Karpas-422 (cell line): Measurements from ENCODE around the gene FXYD7. TPM values are rescaled to one million over a fixed set of nuclear protein-coding genes. Genes with fewer than 3 reads are reported as not detected.
"Not testable (repeated sequence)": the region's sequence is repeated elsewhere in the genome, so short reads cannot be mapped to it uniquely, and the experiment has no call there.

Experiments used
- DNase-seq: peaks from one replicate; pipeline ENCODE4 v3.0.0-alpha.2; 2015
- H2AFZ ChIP-seq: fragments of 200-600 bp; sonication (generic); 2 replicates; pipeline ENCODE4 v1.6.1; 2014; ENCODE audit warnings: antibody characterized with exemption, low read length, mixed read lengths
- H3K27ac ChIP-seq: fragments of 200-600 bp; sonication (generic); 2 replicates; pipeline ENCODE4 v1.5.1; 2014; ENCODE audit warnings: mild to moderate bottlenecking, low read length, moderate library complexity
- H3K27me3 ChIP-seq: fragments of 200-600 bp; sonication (generic); 2 replicates; pipeline ENCODE4 v1.6.1; 2014; ENCODE audit warnings: low read length, mixed read lengths
- H3K36me3 ChIP-seq: fragments of 200-600 bp; sonication (generic); 2 replicates; pipeline ENCODE4 v1.6.1; 2014; ENCODE audit warnings: low read length, mixed read lengths; ENCODE audit not compliant: insufficient read depth
- H3K4me1 ChIP-seq: fragments of 200-600 bp; sonication (generic); 2 replicates; pipeline ENCODE4 v1.6.1; 2014; ENCODE audit warnings: mild to moderate bottlenecking, low read length, mixed read lengths
- H3K4me2 ChIP-seq: fragments of 200-600 bp; sonication (generic); 2 replicates; pipeline ENCODE4 v1.6.1; 2014; ENCODE audit warnings: low read length, low read depth, mild to moderate bottlenecking; ENCODE audit not compliant: poor library complexity, severe bottlenecking
- H3K4me3 ChIP-seq: fragments of 200-600 bp; sonication (generic); 2 replicates; pipeline ENCODE4 v1.5.1; 2014; ENCODE audit warnings: mild to moderate bottlenecking, antibody characterized with exemption, low read length, mixed read lengths
- H3K79me2 ChIP-seq: fragments of 200-600 bp; sonication (generic); 2 replicates; pipeline ENCODE4 v1.6.1; 2014; ENCODE audit warnings: mild to moderate bottlenecking, low read length, mixed read lengths
- H3K9ac ChIP-seq: fragments of 200-600 bp; sonication (generic); 2 replicates; pipeline ENCODE4 v1.6.0; 2014; ENCODE audit warnings: low read length
- H3K9me2 ChIP-seq: fragments of 200-600 bp; sonication (generic), shearing (Covaris generic); replicated peaks from 2 replicates; pipeline ENCODE4 v1.6.0; 2014; ENCODE audit warnings: mild to moderate bottlenecking, low read length, moderate library complexity; ENCODE audit not compliant: insufficient read depth
- H3K9me3 ChIP-seq: fragments of 300-700, 200-600 bp; sonication (generic); 2 replicates; pipeline ENCODE4 v1.6.1; 2014; ENCODE audit warnings: low read length, mixed read lengths
- H4K20me1 ChIP-seq: fragments of 200-600 bp; sonication (generic); 2 replicates; pipeline ENCODE4 v1.6.1; 2014; ENCODE audit warnings: mild to moderate bottlenecking, antibody characterized with exemption, low read length, low read depth; ENCODE audit not compliant: insufficient read depth
- total RNA-seq: library from RNA; depleted of rRNA; stranded (reverse); fragments of >200 nt; shearing (Covaris generic); gene quantifications from 2 replicates; pipeline ENCODE4 v1.2.3, GENCODE V29; 2014; ENCODE audit warnings: low replicate concordance

The FXYD7 gene
- total RNA-seq, 1 experiment from 2014 or later: not detected

DNA sequence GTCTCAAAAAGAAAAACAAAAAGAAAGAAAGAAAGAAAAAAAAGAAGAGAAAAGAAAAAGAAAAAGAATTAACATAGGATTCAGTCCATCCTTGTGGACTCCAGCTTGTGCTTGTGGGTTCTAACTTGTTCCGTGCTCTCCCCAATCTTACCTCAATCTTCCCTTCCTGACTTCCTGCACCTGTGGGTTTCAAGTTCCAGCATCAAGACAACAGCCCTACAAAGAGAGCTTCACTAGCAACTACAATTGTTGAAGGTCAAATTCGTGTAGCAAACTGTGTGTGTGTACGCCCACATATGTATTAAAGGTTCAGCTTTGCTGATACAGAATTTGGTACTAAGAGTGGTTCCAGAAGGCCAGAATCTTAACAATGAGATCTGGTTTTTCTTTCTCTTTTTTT, 36.8 kb downstream of the FXYD7 start:
- no peak overlapping the region for H3K4me2 ChIP-seq
- H3K27me3 ChIP-seq: no peaks in the 10 kb centered on the region
- H3K9ac ChIP-seq: no peak overlapping the region
- no peak overlapping the region for H2AFZ ChIP-seq
- no peak overlapping the region for H3K27ac ChIP-seq
- H4K20me1 ChIP-seq: no peaks in the 10 kb centered on the region
- no peaks in the 10 kb centered on the region for H3K9me3 ChIP-seq
- no peaks in the 10 kb centered on the region for H3K36me3 ChIP-seq
- no peak for DNase-seq
- H3K9me2 ChIP-seq: no peaks in the 10 kb centered on the region
- H3K4me3 ChIP-seq: no peak overlapping the region
- H3K4me1 ChIP-seq: peaks cover 5% of the 10 kb centered on the region
- no peaks in the 10 kb centered on the region for H3K79me2 ChIP-seq

- H3K27me3 ChIP-seq: no peaks in the 10 kb centered on the region
- peaks cover 5% of the 10 kb centered on the region for H3K4me1 ChIP-seq
- no peak overlapping the region for H2AFZ ChIP-seq
- no peaks in the 10 kb centered on the region for H3K36me3 ChIP-seq
- no peaks in the 10 kb centered on the region for H3K9me3 ChIP-seq
- no peaks in the 10 kb centered on the region for H3K79me2 ChIP-seq
- no peak overlapping the region for H3K27ac ChIP-seq
- no peak overlapping the region for H3K4me3 ChIP-seq
- H4K20me1 ChIP-seq: no peaks in the 10 kb centered on the region
- no peak for DNase-seq
- no peak overlapping the region for H3K9ac ChIP-seq
- no peaks in the 10 kb centered on the region for H3K9me2 ChIP-seq
- H3K4me2 ChIP-seq: no peak overlapping the region
Measured at GRCh38 chr19:35181387-35181786, 38.3 kb downstream of the FXYD7 start.

- H3K4me2 ChIP-seq: no peak overlapping the region
- no peaks in the 10 kb centered on the region for H4K20me1 ChIP-seq
- H3K4me3 ChIP-seq: no peak overlapping the region
- no peak overlapping the region for H3K27ac ChIP-seq
- H3K4me1 ChIP-seq: peaks cover 5% of the 10 kb centered on the region
- H3K9me3 ChIP-seq: no peaks in the 10 kb centered on the region
- H2AFZ ChIP-seq: no peak overlapping the region
- H3K27me3 ChIP-seq: no peaks in the 10 kb centered on the region
- H3K36me3 ChIP-seq: no peaks in the 10 kb centered on the region
- no peaks in the 10 kb centered on the region for H3K9me2 ChIP-seq
- no peaks in the 10 kb centered on the region for H3K79me2 ChIP-seq
- no peak overlapping the region for H3K9ac ChIP-seq
- DNase-seq: no peak
Measured at GRCh38 chr19:35184267-35184666, 41.2 kb downstream of the FXYD7 start.

GRCh38 chr19:35184884-35185283, 41.8 kb downstream of the FXYD7 start:
- peaks cover 5% of the 10 kb centered on the region for H3K4me1 ChIP-seq
- H3K27ac ChIP-seq: no peak overlapping the region
- no peaks in the 10 kb centered on the region for H3K9me3 ChIP-seq
- DNase-seq: no peak
- H3K4me2 ChIP-seq: no peak overlapping the region
- H2AFZ ChIP-seq: no peak overlapping the region
- H3K27me3 ChIP-seq: no peaks in the 10 kb centered on the region
- no peaks in the 10 kb centered on the region for H3K36me3 ChIP-seq
- no peaks in the 10 kb centered on the region for H3K9me2 ChIP-seq
- H3K4me3 ChIP-seq: no peak overlapping the region
- H4K20me1 ChIP-seq: no peaks in the 10 kb centered on the region
- H3K9ac ChIP-seq: no peak overlapping the region
- H3K79me2 ChIP-seq: no peaks in the 10 kb centered on the region

DNA sequence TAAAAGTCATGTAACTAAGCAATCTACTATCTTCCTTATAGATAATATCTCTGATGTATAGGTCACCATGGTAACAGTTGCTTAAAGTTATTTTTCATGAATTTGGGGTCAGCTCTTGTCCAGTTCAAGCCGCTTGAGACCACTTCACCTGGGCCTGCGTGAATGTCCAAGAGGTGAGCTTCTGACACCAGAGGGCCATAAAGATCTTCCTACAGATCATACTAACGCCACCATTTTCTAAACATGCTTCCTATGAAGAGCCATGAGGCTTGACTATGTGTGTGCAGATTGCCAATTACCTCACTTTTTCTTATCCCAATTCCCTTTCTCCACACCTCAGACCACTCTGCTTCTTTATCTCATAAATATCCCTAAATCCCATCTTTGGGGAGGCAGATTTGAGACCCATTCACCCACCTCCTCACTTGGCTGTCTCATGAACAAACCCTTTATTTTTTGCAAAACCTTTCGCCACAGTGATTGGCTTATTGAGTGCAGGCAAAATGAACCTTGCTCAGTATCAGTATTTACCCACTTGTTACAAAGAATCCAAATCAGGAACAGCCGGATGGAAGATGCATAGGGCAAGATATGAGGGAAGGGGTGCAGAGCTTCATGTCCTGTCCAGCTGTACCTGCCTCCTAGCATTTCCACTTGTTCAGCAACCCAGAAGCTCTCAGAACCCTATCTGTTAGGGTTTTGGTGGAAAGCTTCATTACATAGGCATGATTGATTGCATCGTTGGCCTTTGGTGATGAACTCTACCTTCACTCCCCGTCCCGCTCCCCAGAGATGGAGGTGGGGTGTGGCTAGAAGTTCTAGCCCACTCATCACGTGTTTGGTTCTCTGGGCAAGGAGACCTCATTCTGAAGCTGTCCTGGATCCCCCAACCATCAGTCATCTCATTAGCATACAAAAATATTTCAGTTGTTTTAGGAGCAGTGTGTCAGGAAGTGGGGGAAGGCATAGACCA, 51.2 kb downstream of the FXYD7 start:
- no peak overlapping the region for H3K4me3 ChIP-seq
- no peaks in the 10 kb centered on the region for H3K9me2 ChIP-seq
- H2AFZ ChIP-seq: no peak overlapping the region
- no peaks in the 10 kb centered on the region for H3K79me2 ChIP-seq
- DNase-seq: no peak
- no peak overlapping the region for H3K27ac ChIP-seq
- H3K9ac ChIP-seq: no peak overlapping the region
- no peaks in the 10 kb centered on the region for H4K20me1 ChIP-seq
- no peaks in the 10 kb centered on the region; the same call in 1 of the 2 replicates for H3K27me3 ChIP-seq
- H3K4me1 ChIP-seq: no peaks in the 10 kb centered on the region
- H3K4me2 ChIP-seq: no peak overlapping the region
- peaks cover 4% of the 10 kb centered on the region; the same call in 1 of the 2 replicates for H3K9me3 ChIP-seq
- H3K36me3 ChIP-seq: no peaks in the 10 kb centered on the region

GRCh38 chr19:35195830-35196229, 52.8 kb downstream of the FXYD7 start:
- Histone ChIP-seq H3K9me3 (peaks cover 4% of the 10 kb centered on the region; the same call in 1 of the 2 replicates), H4K20me1 (no peaks in the 10 kb centered on the region)

DNA sequence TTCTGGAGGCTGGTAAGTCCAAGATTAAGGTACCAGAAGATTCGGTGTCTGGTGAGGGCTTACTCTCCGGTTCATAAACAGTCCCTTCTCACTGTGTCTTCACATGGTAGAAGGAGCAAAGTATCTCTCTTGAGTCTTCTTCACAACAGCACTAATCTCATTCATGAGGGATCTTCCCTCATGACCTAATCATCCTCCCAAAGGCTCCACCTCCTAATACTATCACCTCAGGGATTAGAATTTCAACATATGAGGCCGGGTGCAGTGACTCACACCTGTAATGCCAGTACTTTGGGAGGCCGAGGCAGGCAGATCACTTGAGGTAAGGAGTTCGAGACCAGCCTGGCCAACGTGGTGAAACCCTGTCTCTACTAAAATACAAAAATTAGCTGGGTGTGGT, 53.8 kb downstream of the FXYD7 start:
- H4K20me1 ChIP-seq: not testable (repeated sequence)

More at GRCh38 chr19:35195830-35196229, 52.8 kb downstream of the FXYD7 start:
- Histone ChIP-seq H3K9ac (no peak overlapping the region), H3K4me2 (no peak overlapping the region), H3K27ac (no peak overlapping the region), H3K4me3 (no peak overlapping the region), H2AFZ (no peak overlapping the region), H3K79me2 (no peaks in the 10 kb centered on the region), H3K27me3 (no peaks in the 10 kb centered on the region; the same call in 1 of the 2 replicates), H3K4me1 (no peaks in the 10 kb centered on the region), H3K9me2 (no peaks in the 10 kb centered on the region), H3K36me3 (no peaks in the 10 kb centered on the region)
- DNase-seq: no peak

GRCh38 chr19:35199481-35199880, 56.4 kb downstream of the FXYD7 start:
- Histone ChIP-seq H3K9ac (no peak overlapping the region), H2AFZ (no peak overlapping the region), H3K9me2 (no peaks in the 10 kb centered on the region), H3K36me3 (no peaks in the 10 kb centered on the region), H3K9me3 (no peaks in the 10 kb centered on the region), H3K79me2 (no peaks in the 10 kb centered on the region), H3K27ac (no peak overlapping the region), H3K4me3 (no peak overlapping the region), H3K27me3 (no peaks in the 10 kb centered on the region), H4K20me1 (no peaks in the 10 kb centered on the region), H3K4me1 (peaks cover 8% of the 10 kb centered on the region), H3K4me2 (no peak overlapping the region)
- DNase-seq: no peak

More for the DNA sequence above, 53.8 kb downstream of the FXYD7 start:
- H3K4me1 ChIP-seq, H3K4me3 ChIP-seq, H3K9ac ChIP-seq, H3K9me3 ChIP-seq, H3K27me3 ChIP-seq, H3K9me2 ChIP-seq, H3K79me2 ChIP-seq, H3K4me2 ChIP-seq, H2AFZ ChIP-seq, H3K27ac ChIP-seq, H3K36me3 ChIP-seq, DNase-seq: not testable (repeated sequence)
